SK-N-SH treated with all-trans-retinoic acid at 6 μM for 48 hours (cell line): Measurements from ENCODE around the gene UBTD1.

Experiments used
- ATAC-seq: fragments of 200-7000 bp; cut with Tn5 transposase; 3 replicates; pipeline ENCODE4 v1.9.1; 2020; ENCODE audit warnings: mild to moderate bottlenecking, moderate library complexity
- ARNTL ChIP-seq: fragments of 450-650 bp; formaldehyde crosslinking; IDR thresholded peaks from 2 replicates; pipeline ENCODE4 v1.5.0; 2020; ENCODE audit warnings: low read depth, mild to moderate bottlenecking, moderate library complexity, borderline replicate concordance
- BACH2 ChIP-seq: fragments of 250-450 bp; sonication (Bioruptor Pico); IDR thresholded peaks from 2 replicates; pipeline ENCODE4 v1.9.0; 2021; ENCODE audit warnings: mild to moderate bottlenecking, borderline replicate concordance
- CSDC2 ChIP-seq: fragments of 250-450 bp; sonication (Bioruptor Pico); IDR thresholded peaks from 2 replicates; pipeline ENCODE4 v1.5.0; 2020; ENCODE audit warnings: mild to moderate bottlenecking, moderate library complexity
- CSRNP3 ChIP-seq: fragments of 250-450 bp; sonication (Bioruptor Pico); IDR thresholded peaks from 2 replicates; pipeline ENCODE4 v1.5.1; 2021; ENCODE audit warnings: mild to moderate bottlenecking, moderate library complexity
- ESRRG ChIP-seq: fragments of 250-450 bp; sonication (Bioruptor Pico); IDR thresholded peaks from 2 replicates; pipeline ENCODE4 v1.6.1; 2021; ENCODE audit warnings: mild to moderate bottlenecking
- GLIS3 ChIP-seq: fragments of 250-450 bp; sonication (Bioruptor Pico); IDR thresholded peaks from 2 replicates; pipeline ENCODE4 v1.5.0; 2020; ENCODE audit warnings: mild to moderate bottlenecking, moderate library complexity
- ISL1 ChIP-seq: fragments of 250-450 bp; sonication (Bioruptor Pico); IDR thresholded peaks from 2 replicates; pipeline ENCODE4 v2.1.2; 2022; ENCODE audit warnings: mild to moderate bottlenecking, moderate library complexity
- OSR1 ChIP-seq: fragments of 250-450 bp; sonication (Bioruptor Pico); IDR thresholded peaks from 2 replicates; pipeline ENCODE4 v1.8.0; 2022; ENCODE audit warnings: moderate library complexity, mild to moderate bottlenecking, inconsistent platforms
- PATZ1 ChIP-seq: fragments of 250-450 bp; sonication (Bioruptor Pico); IDR thresholded peaks from 2 replicates; pipeline ENCODE4 v1.8.0; 2020; ENCODE audit warnings: mild to moderate bottlenecking, moderate library complexity, borderline replicate concordance
- PPARA ChIP-seq: fragments of 250-450 bp; sonication (Bioruptor Pico); IDR thresholded peaks from 2 replicates; pipeline ENCODE4 v1.5.0; 2020; ENCODE audit warnings: mild to moderate bottlenecking, borderline replicate concordance
- RARB ChIP-seq: fragments of 250-450 bp; sonication (Bioruptor Pico); IDR thresholded peaks from 2 replicates; pipeline ENCODE4 v1.8.0; 2021; ENCODE audit warnings: mild to moderate bottlenecking, moderate library complexity
- SNAI2 ChIP-seq: fragments of 250-450 bp; sonication (Bioruptor Pico); IDR thresholded peaks from 2 replicates; pipeline ENCODE4 v1.5.0; 2020; ENCODE audit warnings: mild to moderate bottlenecking, moderate library complexity
- TCF4 ChIP-seq: fragments of 250-450 bp; sonication (Bioruptor Pico); IDR thresholded peaks from 2 replicates; pipeline ENCODE4 v1.8.0; 2021; ENCODE audit warnings: mild to moderate bottlenecking, moderate library complexity, borderline replicate concordance
- TOX ChIP-seq: fragments of 250-450 bp; sonication (Bioruptor Pico); IDR thresholded peaks from 2 replicates; pipeline ENCODE4 v1.8.0; 2021; ENCODE audit warnings: mild to moderate bottlenecking, moderate library complexity, borderline replicate concordance
- TSHZ2 ChIP-seq: fragments of 250-450 bp; sonication (Bioruptor Pico); IDR thresholded peaks from 2 replicates; pipeline ENCODE4 v1.5.0; 2020; ENCODE audit warnings: mild to moderate bottlenecking, moderate library complexity
- ZC3H10 ChIP-seq: fragments of 250-450 bp; sonication (Bioruptor Pico); IDR thresholded peaks from 2 replicates; pipeline ENCODE4 v1.5.1; 2021; ENCODE audit warnings: mild to moderate bottlenecking, moderate library complexity
- ZFP30 ChIP-seq: fragments of 450-650 bp; formaldehyde crosslinking; IDR thresholded peaks from 2 replicates; pipeline ENCODE4 v1.5.0; 2022; ENCODE audit warnings: mild to moderate bottlenecking, moderate library complexity
- ZNF565 ChIP-seq: fragments of 450-650 bp; formaldehyde crosslinking; conservative IDR thresholded peaks from 2 replicates; pipeline ENCODE4 v1.5.0; 2020; ENCODE audit warnings: low read depth, mild to moderate bottlenecking, moderate library complexity
- ZNF70 ChIP-seq: fragments of 450-650 bp; formaldehyde crosslinking; IDR thresholded peaks from 2 replicates; pipeline ENCODE4 v1.5.0; 2020; ENCODE audit warnings: mild to moderate bottlenecking, moderate library complexity
- ZNF8 ChIP-seq: fragments of 450-650 bp; formaldehyde crosslinking; IDR thresholded peaks from 2 replicates; pipeline ENCODE4 v1.5.0; 2020; ENCODE audit warnings: mild to moderate bottlenecking, moderate library complexity
- TF ChIP-seq, protein P1 (sequence below): fragments of 250-450 bp; sonication (Bioruptor Pico); IDR thresholded peaks from 2 replicates; pipeline ENCODE4 v1.5.1; 2020; ENCODE audit warnings: low read depth, mild to moderate bottlenecking, moderate library complexity

The UBTD1 gene

GRCh38 chr10:97494151-97494550 lies 4.6 kb upstream of the UBTD1 start:
- no peak for ATAC-seq
- TF ChIP-seq ZNF8 (no peak), RARB (no peak)
- TF ChIP-seq, protein P1, sequence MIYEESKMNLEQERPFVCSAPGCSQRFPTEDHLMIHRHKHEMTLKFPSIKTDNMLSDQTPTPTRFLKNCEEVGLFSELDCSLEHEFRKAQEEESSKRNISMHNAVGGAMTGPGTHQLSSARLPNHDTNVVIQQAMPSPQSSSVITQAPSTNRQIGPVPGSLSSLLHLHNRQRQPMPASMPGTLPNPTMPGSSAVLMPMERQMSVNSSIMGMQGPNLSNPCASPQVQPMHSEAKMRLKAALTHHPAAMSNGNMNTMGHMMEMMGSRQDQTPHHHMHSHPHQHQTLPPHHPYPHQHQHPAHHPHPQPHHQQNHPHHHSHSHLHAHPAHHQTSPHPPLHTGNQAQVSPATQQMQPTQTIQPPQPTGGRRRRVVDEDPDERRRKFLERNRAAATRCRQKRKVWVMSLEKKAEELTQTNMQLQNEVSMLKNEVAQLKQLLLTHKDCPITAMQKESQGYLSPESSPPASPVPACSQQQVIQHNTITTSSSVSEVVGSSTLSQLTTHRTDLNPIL (CRISPR knock-in tag) = no peak
- TF ChIP-seq, all 23 proteins: peak for 0

DNA sequence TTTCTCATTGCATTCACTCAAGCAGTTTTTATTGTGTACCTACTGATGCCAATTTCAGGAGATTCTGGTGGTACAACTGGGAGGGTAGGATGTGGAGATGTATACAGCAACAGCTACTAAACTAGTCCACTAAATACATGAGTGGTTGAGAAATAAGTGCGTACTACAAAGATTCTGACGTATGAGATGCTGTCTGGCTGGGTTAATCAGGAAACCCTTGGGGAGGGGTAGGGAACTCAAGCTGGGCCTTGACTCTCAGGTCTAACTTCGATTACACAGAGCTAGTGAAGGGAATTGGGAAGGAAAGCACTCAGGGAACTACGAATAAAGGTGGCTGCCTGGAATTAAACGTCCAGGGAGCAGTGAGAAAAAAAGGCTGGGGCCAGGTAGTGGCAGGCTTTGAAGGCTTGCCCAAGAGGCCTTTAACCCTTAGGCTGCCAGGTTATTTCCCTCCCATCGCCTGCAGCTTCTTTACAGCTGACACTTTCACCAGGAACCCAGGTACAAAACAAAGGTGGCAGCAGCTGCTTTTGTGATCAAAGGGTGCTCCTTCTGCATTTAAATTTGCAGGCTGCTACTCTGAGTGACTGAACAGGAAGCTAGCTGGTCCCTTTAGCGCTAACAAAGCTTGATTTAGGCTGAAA lies 3.7 kb upstream of the UBTD1 start:
- no peak for ATAC-seq
- TF ChIP-seq TOX (CRISPR knock-in tag) (no peak), ESRRG (CRISPR knock-in tag) (no peak), TSHZ2 (CRISPR knock-in tag) (no peak), ARNTL (CRISPR knock-in tag) (no peak), CSRNP3 (CRISPR knock-in tag) (no peak), ZNF565 (CRISPR knock-in tag) (no peak), TCF4 (no peak), SNAI2 (no peak), ZC3H10 (CRISPR knock-in tag) (no peak), ZFP30 (CRISPR knock-in tag) (no peak), RARB (no peak), OSR1 (CRISPR knock-in tag) (no peak), PPARA (no peak), ZNF8 (no peak), ZNF70 (no peak), PATZ1 (CRISPR knock-in tag) (no peak)
- TF ChIP-seq, protein P1 (CRISPR knock-in tag) = no peak

GRCh38 chr10:97497572-97498075 lies 1.1 kb upstream of the UBTD1 start:
- ATAC-seq = peak; percentile 78
- no peak for TF ChIP-seq SNAI2
- TF ChIP-seq CSRNP3 (CRISPR knock-in tag) = no peak
- no peak for TF ChIP-seq ZFP30 (CRISPR knock-in tag)
- no peak for TF ChIP-seq TCF4
- no peak for TF ChIP-seq PPARA
- no peak for TF ChIP-seq OSR1 (CRISPR knock-in tag)
- no peak for TF ChIP-seq PATZ1 (CRISPR knock-in tag)
- no peak for TF ChIP-seq ZNF565 (CRISPR knock-in tag)
- TF ChIP-seq BACH2 (CRISPR knock-in tag) = no peak
- TF ChIP-seq TSHZ2 (CRISPR knock-in tag) = no peak
- no peak for TF ChIP-seq ARNTL (CRISPR knock-in tag)
- TF ChIP-seq RARB = no peak
- no peak for TF ChIP-seq ISL1 (CRISPR knock-in tag)
- TF ChIP-seq CSDC2 (CRISPR knock-in tag) = no peak
- no peak for TF ChIP-seq GLIS3 (CRISPR knock-in tag)
- no peak for TF ChIP-seq ZNF70
